K562 (cell line): Measurements from ENCODE around the gene RASGRP1. TPM values are rescaled to one million over a fixed set of nuclear protein-coding genes. Genes with fewer than 3 reads are reported as not detected.

Source experiments
- ATAC-seq: fragments of 200-7000 bp; cut with Tn5 transposase; 3 replicates; pipeline ENCODE4 v1.9.1; 2020; ENCODE audit warnings: moderate library complexity
- BruUV-seq: library from RNA; stranded (reverse); fragments of 400-500 nt; replicated peaks from 2 replicates; lab custom pipeline; 2021; lab: Mats Ljungman, UMichigan
- CTCF ChIA-PET: fragments of 300-600 bp; formaldehyde crosslinking; extraction: SDS; loops from one replicate; lab custom pipeline; 2021; ENCODE audit warnings: low intra/inter-chr PET ratio; lab: Yijun Ruan, JAX
- POLR2A ChIA-PET: fragments of 300-600, 350-650 bp; sonication (Branson Sonifier 250); formaldehyde crosslinking; extraction: SDS; loops from one replicate; lab custom pipeline; 2021; ENCODE audit warnings: antibody characterized with exemption, inconsistent platforms; lab: Yijun Ruan, JAX
- DNase-seq, 4 experiments: peaks; one replicate each; pipeline versions ENCODE4 v3.0.0 to v3.0.0-alpha.2; 2011 to 2018; ENCODE audit warnings: low spot score in 3 of 4, mixed read lengths in 3 of 4; ENCODE audit errors: extremely low read depth in 1 of 4
- FAIRE-seq: peaks from 2 replicates; lab custom pipeline; 2011; peaks lifted over from hg19 to GRCh38; lab: Jason Lieb, UNC
- H2AFZ ChIP-seq: 2 replicates; pipeline ENCODE4 v1.6.0; 2011; ENCODE audit warnings: low read depth, low read length, control low read depth, inconsistent platforms
- H3K27ac ChIP-seq: fragments of 200-600 bp; 3 replicates; pipeline ENCODE4 v1.8.0; 2011; ENCODE audit warnings: low read depth, mild to moderate bottlenecking, control low read depth, inconsistent platforms, low read length, moderate library complexity, mixed read lengths; ENCODE audit errors: extremely low read depth
- H3K27me3 ChIP-seq, 2 experiments: fragments of 300-600 bp in 1 of 2; 2 replicates in 1 of 2; 3 replicates in 1 of 2; pipeline versions ENCODE4 v1.6.0 to v1.8.0; 2011; ENCODE audit warnings: inconsistent platforms in 2 of 2, low read length in 2 of 2, mild to moderate bottlenecking in 1 of 2, mixed read lengths in 1 of 2, moderate library complexity in 1 of 2; ENCODE audit not compliant: control insufficient read depth in 2 of 2, insufficient read depth in 2 of 2
- H3K36me3 ChIP-seq: fragments of 300-600 bp; 3 replicates; pipeline ENCODE4 v1.8.0; 2011; ENCODE audit warnings: mild to moderate bottlenecking, low read length, inconsistent platforms; ENCODE audit not compliant: control insufficient read depth, insufficient read depth
- H3K4me1 ChIP-seq, 2 experiments: fragments of 200-600 bp in 1 of 2; replicated peaks in 1 of 2; 2 replicates in 1 of 2; 3 replicates in 1 of 2; pipeline versions ENCODE4 v1.5.1 to v1.8.0; 2011; ENCODE audit warnings: inconsistent platforms in 2 of 2, low read length in 2 of 2, mild to moderate bottlenecking in 1 of 2, mixed read lengths in 1 of 2, moderate library complexity in 1 of 2; ENCODE audit not compliant: control insufficient read depth in 2 of 2, insufficient read depth in 2 of 2
- H3K4me2 ChIP-seq: 2 replicates; pipeline ENCODE4 v1.6.1; 2011; ENCODE audit warnings: low read length, control low read depth, inconsistent platforms, mixed read lengths; ENCODE audit not compliant: insufficient read depth
- H3K4me3 ChIP-seq: fragments of 200-600 bp; sonication (generic), shearing (Covaris generic); 2 replicates; pipeline ENCODE4 v1.5.1; 2016; ENCODE audit warnings: control low read depth, inconsistent platforms
- H3K79me2 ChIP-seq: fragments of 200-600 bp; 3 replicates; pipeline ENCODE4 v1.8.0; 2011; ENCODE audit warnings: low read length, inconsistent platforms; ENCODE audit not compliant: control insufficient read depth, insufficient read depth
- H3K9ac ChIP-seq, 2 experiments: 2 replicates each; pipeline versions ENCODE4 v1.6.0 to v1.6.1; 2011; ENCODE audit warnings: low read depth in 2 of 2, low read length in 2 of 2, control low read depth in 1 of 2, inconsistent platforms in 1 of 2, mild to moderate bottlenecking in 1 of 2, mixed read lengths in 1 of 2; ENCODE audit not compliant: insufficient read depth in 1 of 2
- H3K9me1 ChIP-seq: one replicate; pipeline ENCODE4 v1.6.0; 2011; ENCODE audit warnings: inconsistent platforms, mild to moderate bottlenecking, low read length, moderate library complexity; ENCODE audit not compliant: control insufficient read depth, insufficient read depth
- H3K9me3 ChIP-seq: replicated peaks from 2 replicates; pipeline ENCODE4 v1.5.1; 2011; ENCODE audit warnings: low read depth, low read length, inconsistent platforms; ENCODE audit not compliant: control insufficient read depth, insufficient read depth
- H4K20me1 ChIP-seq: replicated peaks from 2 replicates; pipeline ENCODE4 v1.6.1; 2011; ENCODE audit warnings: low read length, inconsistent platforms, mixed read lengths; ENCODE audit not compliant: control insufficient read depth, insufficient read depth
- ZNF316 ChIP-seq: fragments of 450-650 bp; IDR thresholded peaks from 2 replicates; pipeline ENCODE4 v1.6.1; 2016
- WGBS: fragments of 100-300 bp; shearing (Covaris generic); methylation state at CpG from one replicate; pipeline ENCODE4 v1.1.6; 2016; ENCODE audit warnings: low coverage, mixed read lengths; ENCODE audit not compliant: insufficient coverage; ENCODE audit errors: missing lambda C conversion rate; 5-methylcytosine and 5-hydroxymethylcytosine counted together
- in situ Hi-C: fragments of 300-500 bp; cut with MboI; formaldehyde crosslinking; loops from 4 replicates; pipeline ENCODE4 v1.15.0; 2018; ENCODE audit warnings: inconsistent platforms, mixed read lengths
- intact Hi-C: fragments of 100-400 bp; cut with micrococcal nuclease; formaldehyde crosslinking; loops from 2 replicates; pipeline ENCODE4 v1.14.2; 2022
- polyA plus RNA-seq, 8 experiments: library from polyadenylated mRNA; depleted of rRNA in 4 of 8; stranded (reverse) in 5 of 8; unstranded in 3 of 8; fragments of >200 nt; fragmentation: Nextera tagmentation in 2 of 8; fragmentation: Illumina TruSeq in 1 of 8; extraction: Ambion mirVana in 2 of 8; extraction: Trizol in 1 of 8; gene quantifications; 2 replicates each; pipeline versions ENCODE4 v1.2.1 to v1.2.3, GENCODE V29; 2011 to 2014; ENCODE audit warnings: inconsistent platforms in 1 of 8, missing spikeins in 1 of 8
- total RNA-seq, 7 experiments: library from RNA; depleted of rRNA in 6 of 7; stranded (reverse); fragments of >200 nt in 6 of 7; fragmentation: Illumina TruSeq in 2 of 7; extraction: Trizol in 2 of 7; gene quantifications; 2 replicates each; pipeline versions ENCODE4 v1.2.1 to v1.2.3, GENCODE V29; 2011 to 2021; ENCODE audit warnings: low replicate concordance in 1 of 7
- TF ChIP-seq, protein P1 (sequence below): fragments of 200-800 bp; sonication (Bioruptor generic); IDR thresholded peaks from 2 replicates; pipeline ENCODE4 v1.6.1; 2017; ENCODE audit warnings: missing genetic modification characterization, missing compliant biosample characterization

Gene RASGRP1
- total and polyA plus RNA-seq, 9 of the 15 experiments (the other 6 are each of a cell fraction or from before 2014, with no cell fraction given): 0.14 to 0.72 (median 0.31) TPM

DNA sequence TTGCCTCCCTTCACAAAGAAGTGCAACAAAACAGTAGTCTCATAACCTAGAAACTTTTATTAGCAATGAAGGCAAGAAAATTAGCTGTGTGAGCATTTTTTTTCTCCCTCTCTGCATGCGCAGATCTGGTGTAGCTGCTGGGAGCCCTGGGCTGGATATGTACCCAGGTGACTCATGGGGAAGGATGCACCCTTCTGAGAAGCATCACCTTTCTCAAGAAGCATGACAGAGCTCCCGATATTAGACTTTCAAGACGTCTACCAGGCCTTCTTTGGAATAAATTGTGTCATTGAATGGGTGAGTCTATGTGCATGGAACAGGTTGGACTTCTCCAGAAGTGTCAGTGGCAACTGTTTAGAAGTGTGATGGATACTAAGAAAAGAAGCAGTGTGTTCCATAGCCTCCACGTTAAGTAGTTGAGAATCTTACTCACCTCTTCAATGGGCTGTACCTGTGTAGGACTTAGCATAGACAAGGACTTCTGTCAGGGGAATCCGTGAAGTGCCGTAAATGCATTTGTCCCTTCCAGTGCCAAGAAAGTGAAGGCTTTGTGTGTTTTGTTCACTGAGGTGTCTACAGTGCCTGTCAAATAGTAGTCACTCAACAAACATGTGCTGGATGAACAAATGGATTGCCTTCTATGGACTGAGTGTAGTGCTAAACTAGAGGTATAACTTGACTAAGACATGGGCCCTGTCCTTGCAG is 47.7 kb upstream of the RASGRP1 start:
- TF ChIP-seq ZNF316: peak; percentile 45; the same call in 1 of the 2 replicates
- TF ChIP-seq, protein P1, sequence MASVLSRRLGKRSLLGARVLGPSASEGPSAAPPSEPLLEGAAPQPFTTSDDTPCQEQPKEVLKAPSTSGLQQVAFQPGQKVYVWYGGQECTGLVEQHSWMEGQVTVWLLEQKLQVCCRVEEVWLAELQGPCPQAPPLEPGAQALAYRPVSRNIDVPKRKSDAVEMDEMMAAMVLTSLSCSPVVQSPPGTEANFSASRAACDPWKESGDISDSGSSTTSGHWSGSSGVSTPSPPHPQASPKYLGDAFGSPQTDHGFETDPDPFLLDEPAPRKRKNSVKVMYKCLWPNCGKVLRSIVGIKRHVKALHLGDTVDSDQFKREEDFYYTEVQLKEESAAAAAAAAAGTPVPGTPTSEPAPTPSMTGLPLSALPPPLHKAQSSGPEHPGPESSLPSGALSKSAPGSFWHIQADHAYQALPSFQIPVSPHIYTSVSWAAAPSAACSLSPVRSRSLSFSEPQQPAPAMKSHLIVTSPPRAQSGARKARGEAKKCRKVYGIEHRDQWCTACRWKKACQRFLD (CRISPR knock-in tag): no peak
- no peak for ATAC-seq
- in situ Hi-C loops (no loop called here), intact Hi-C loops (no loop called here)
- Histone ChIP-seq H4K20me1 (no peaks in the 10 kb centered on the region), H2AFZ (no peak overlapping the region), H3K79me2 (no peaks in the 10 kb centered on the region), H3K27me3 (peaks cover 5 to 10% of the 10 kb centered on the region in 2 experiments; a peak in 3 of 5 replicates), H3K36me3 (no peaks in the 10 kb centered on the region), H3K4me3 (no peak overlapping the region), H3K9me1 (no peaks in the 10 kb centered on the region), H3K4me2 (no peak overlapping the region), H3K27ac (no peak overlapping the region), H3K9ac (no peak overlapping the region), H3K4me1 (peaks cover 1 to 4% of the 10 kb centered on the region in 2 experiments; a peak in 3 of 5 replicates), H3K9me3 (no peaks in the 10 kb centered on the region)
- DNase-seq: no peak
- WGBS: 45% methylated on average over 6 of the region's 6 CpGs
- POLR2A ChIA-PET: interaction anchor here (1.3 to 1.8 kb wide), 2 partner anchors 8 to 14 kb away, joined by 4 to 5 read pairs; no protein-coding TSS in a partner anchor
- no peak for FAIRE-seq
- CTCF ChIA-PET: no interaction called here
- BruUV-seq: no TSS peak
